DOHH2 (cell line): ENCODE data around the gene FGFBP3.

ENCODE experiments used
- H3F3A ChIP-seq: fragments of 200-600 bp; sonication (generic), shearing (Covaris generic); 2 replicates; pipeline ENCODE4 v1.6.0; 2016; ENCODE audit warnings: antibody characterized with exemption, mild to moderate bottlenecking; ENCODE audit not compliant: control insufficient read depth, insufficient read depth
- H3K27ac ChIP-seq: fragments of 200-600 bp; sonication (generic); 2 replicates; pipeline ENCODE4 v1.5.1; 2014; ENCODE audit warnings: low read depth, mild to moderate bottlenecking, low read length, moderate library complexity
- H3K27me3 ChIP-seq: fragments of 200-600 bp; sonication (generic); 2 replicates; pipeline ENCODE4 v1.6.1; 2014; ENCODE audit warnings: mild to moderate bottlenecking, low read length, mixed read lengths; ENCODE audit not compliant: control insufficient read depth
- H3K36me3 ChIP-seq: fragments of 200-600 bp; sonication (generic); 2 replicates; pipeline ENCODE4 v1.6.1; 2014; ENCODE audit warnings: mild to moderate bottlenecking, low read length, moderate library complexity, mixed read lengths; ENCODE audit not compliant: control insufficient read depth
- H3K4me1 ChIP-seq: fragments of 200-600 bp; sonication (generic); 2 replicates; pipeline ENCODE4 v1.6.1; 2014; ENCODE audit warnings: mild to moderate bottlenecking, low read length, mixed read lengths; ENCODE audit not compliant: control insufficient read depth
- H3K4me2 ChIP-seq: fragments of 200-600 bp; sonication (generic); 2 replicates; pipeline ENCODE4 v1.6.0; 2014; ENCODE audit warnings: mild to moderate bottlenecking, low read length, moderate library complexity
- H3K4me3 ChIP-seq: fragments of 200-600 bp; sonication (generic); 2 replicates; pipeline ENCODE4 v1.5.1; 2014; ENCODE audit warnings: mild to moderate bottlenecking, low read length, mixed read lengths
- H3K79me2 ChIP-seq: fragments of 200-600 bp; sonication (generic); 2 replicates; pipeline ENCODE4 v1.6.1; 2014; ENCODE audit warnings: mild to moderate bottlenecking, low read length, mixed read lengths; ENCODE audit not compliant: control insufficient read depth
- H3K9me2 ChIP-seq: fragments of 200-600 bp; sonication (generic); replicated peaks from 2 replicates; pipeline ENCODE4 v1.6.1; 2014; ENCODE audit warnings: mild to moderate bottlenecking, low read length, mixed read lengths; ENCODE audit not compliant: control insufficient read depth
- H3K9me3 ChIP-seq: fragments of 200-600 bp; sonication (generic); 2 replicates; pipeline ENCODE4 v1.6.1; 2014; ENCODE audit warnings: antibody characterized with exemption, low read length, mixed read lengths; ENCODE audit not compliant: control insufficient read depth, insufficient read depth
- H4K20me1 ChIP-seq: fragments of 200-600 bp; sonication (generic); 2 replicates; pipeline ENCODE4 v1.6.0; 2014; ENCODE audit warnings: low read depth, mild to moderate bottlenecking, antibody characterized with exemption, low read length, moderate library complexity; ENCODE audit not compliant: control insufficient read depth, insufficient read depth
- EZH2phosphoT487 ChIP-seq: fragments of 200-600 bp; sonication (generic); IDR thresholded peaks from 2 replicates; pipeline ENCODE4 v1.6.1; 2017; ENCODE audit warnings: borderline replicate concordance, mild to moderate bottlenecking, antibody characterized with exemption, low read length, moderate library complexity, mixed read lengths
- TF ChIP-seq, protein P1 (sequence below): fragments of 200-600 bp; sonication (generic); IDR thresholded peaks from one replicate; pipeline ENCODE4 v1.5.1; 2014; ENCODE audit warnings: antibody characterized with exemption, mild to moderate bottlenecking, low read depth, low read length; ENCODE audit not compliant: poor library complexity, severe bottlenecking

The FGFBP3 gene

DNA sequence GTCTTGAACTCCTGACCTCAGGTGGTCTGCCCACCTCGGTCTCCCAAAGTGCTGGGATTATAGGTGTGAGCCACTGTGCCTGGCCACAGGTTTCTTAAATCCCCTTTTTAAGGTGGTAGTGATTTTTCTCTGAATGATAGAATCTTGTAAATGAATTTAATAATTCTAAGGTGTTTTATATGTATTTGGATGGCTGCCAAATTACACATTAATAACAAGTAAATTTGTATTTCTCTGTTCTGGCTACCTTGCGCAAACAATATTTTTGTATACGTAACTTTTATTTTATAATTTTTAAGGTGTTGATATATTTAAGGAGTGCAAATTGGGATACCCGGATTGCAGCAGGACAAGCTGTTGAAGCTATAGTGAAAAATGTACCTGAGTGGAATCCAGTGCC, 30.4 kb upstream of the FGFBP3 start:
- H3K4me2 ChIP-seq, result no peak overlapping the region
- H3K4me1 ChIP-seq, result no peaks in the 10 kb centered on the region
- peaks cover 89% of the 10 kb centered on the region for H3K36me3 ChIP-seq
- H3K9me3 ChIP-seq, result no peaks in the 10 kb centered on the region
- no peaks in the 10 kb centered on the region for H3K27me3 ChIP-seq
- no peaks in the 10 kb centered on the region for H3K9me2 ChIP-seq
- no peak overlapping the region for H3K4me3 ChIP-seq
- peaks cover 4% of the 10 kb centered on the region; the same call in 1 of the 2 replicates for H4K20me1 ChIP-seq
- 0 out of 2 replicates have a peak, but pooled peaks cover 3% of the 10 kb centered on the region for H3F3A ChIP-seq
- H3K27ac ChIP-seq, result no peak overlapping the region
- H3K79me2 ChIP-seq, result peaks cover 66% of the 10 kb centered on the region
- no peak for TF ChIP-seq EZH2phosphoT487
- TF ChIP-seq, protein P1, sequence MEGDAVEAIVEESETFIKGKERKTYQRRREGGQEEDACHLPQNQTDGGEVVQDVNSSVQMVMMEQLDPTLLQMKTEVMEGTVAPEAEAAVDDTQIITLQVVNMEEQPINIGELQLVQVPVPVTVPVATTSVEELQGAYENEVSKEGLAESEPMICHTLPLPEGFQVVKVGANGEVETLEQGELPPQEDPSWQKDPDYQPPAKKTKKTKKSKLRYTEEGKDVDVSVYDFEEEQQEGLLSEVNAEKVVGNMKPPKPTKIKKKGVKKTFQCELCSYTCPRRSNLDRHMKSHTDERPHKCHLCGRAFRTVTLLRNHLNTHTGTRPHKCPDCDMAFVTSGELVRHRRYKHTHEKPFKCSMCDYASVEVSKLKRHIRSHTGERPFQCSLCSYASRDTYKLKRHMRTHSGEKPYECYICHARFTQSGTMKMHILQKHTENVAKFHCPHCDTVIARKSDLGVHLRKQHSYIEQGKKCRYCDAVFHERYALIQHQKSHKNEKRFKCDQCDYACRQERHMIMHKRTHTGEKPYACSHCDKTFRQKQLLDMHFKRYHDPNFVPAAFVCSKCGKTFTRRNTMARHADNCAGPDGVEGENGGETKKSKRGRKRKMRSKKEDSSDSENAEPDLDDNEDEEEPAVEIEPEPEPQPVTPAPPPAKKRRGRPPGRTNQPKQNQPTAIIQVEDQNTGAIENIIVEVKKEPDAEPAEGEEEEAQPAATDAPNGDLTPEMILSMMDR, result no peak

- peaks cover 15% of the 10 kb centered on the region; the same call in 1 of the 2 replicates for H4K20me1 ChIP-seq
- H3K27ac ChIP-seq, result no peak overlapping the region
- H3K36me3 ChIP-seq, result peaks cover 90% of the 10 kb centered on the region
- H3K4me3 ChIP-seq, result no peak overlapping the region
- H3K4me2 ChIP-seq, result no peak overlapping the region
- H3K27me3 ChIP-seq, result no peaks in the 10 kb centered on the region
- no peaks in the 10 kb centered on the region for H3K4me1 ChIP-seq
- H3K79me2 ChIP-seq, result peaks cover 98% of the 10 kb centered on the region
- no peaks in the 10 kb centered on the region for H3K9me2 ChIP-seq
- no peak for TF ChIP-seq EZH2phosphoT487
- TF ChIP-seq, protein P1, result no peak
- H3F3A ChIP-seq, result 0 out of 2 replicates have a peak, but pooled peaks cover 3% of the 10 kb centered on the region
- no peaks in the 10 kb centered on the region for H3K9me3 ChIP-seq
Measured at GRCh38 chr10:91935886-91936285, 26.6 kb upstream of the FGFBP3 start.

- Histone ChIP-seq H3K79me2 (peaks cover 98% of the 10 kb centered on the region), H3K4me2 (no peak overlapping the region), H3K9me3 (no peaks in the 10 kb centered on the region), H3K9me2 (no peaks in the 10 kb centered on the region), H4K20me1 (peaks cover 22% of the 10 kb centered on the region; the same call in 1 of the 2 replicates), H3K27ac (no peak overlapping the region), H3K36me3 (peaks cover 76% of the 10 kb centered on the region), H3K4me1 (0 out of 2 replicates have a peak, but pooled peaks cover 3% of the 10 kb centered on the region), H3K27me3 (no peaks in the 10 kb centered on the region), H3K4me3 (no peak overlapping the region), H3F3A (no peaks in the 10 kb centered on the region)
- TF ChIP-seq EZH2phosphoT487, result no peak
- TF ChIP-seq, protein P1, result no peak
Measured at GRCh38 chr10:91932737-91933136, 23.5 kb upstream of the FGFBP3 start.
